MM.1S (cell line): ENCODE data around the gene SLC25A48.

ENCODE experiments used
- DNase-seq: peaks from one replicate; pipeline ENCODE4 v3.0.0-alpha.2; 2015
- H2AFZ ChIP-seq: fragments of 300-600 bp; sonication (generic); 2 replicates; pipeline ENCODE4 v1.6.0; 2016; ENCODE audit warnings: antibody characterized with exemption, low read length
- H3F3A ChIP-seq: fragments of 300-600 bp; sonication (generic); 2 replicates; pipeline ENCODE4 v1.6.1; 2016; ENCODE audit warnings: mild to moderate bottlenecking, antibody characterized with exemption, low read length, moderate library complexity, mixed read lengths; ENCODE audit not compliant: insufficient read depth
- H3K27ac ChIP-seq: fragments of 300-600 bp; sonication (generic); 2 replicates; pipeline ENCODE4 v1.5.1; 2016; ENCODE audit warnings: mild to moderate bottlenecking, low read length
- H3K27me3 ChIP-seq: fragments of 300-600 bp; sonication (generic); replicated peaks from 2 replicates; pipeline ENCODE4 v1.6.0; 2016; ENCODE audit warnings: low read length; ENCODE audit not compliant: insufficient read depth
- H3K36me3 ChIP-seq: fragments of 300-600 bp; sonication (generic); replicated peaks from 2 replicates; pipeline ENCODE4 v1.6.1; 2016; ENCODE audit warnings: mild to moderate bottlenecking, low read length, mixed read lengths; ENCODE audit not compliant: insufficient read depth
- H3K4me1 ChIP-seq: fragments of 300-600 bp; sonication (generic); 2 replicates; pipeline ENCODE4 v1.6.1; 2016; ENCODE audit warnings: low read length, mixed read lengths
- H3K4me2 ChIP-seq: fragments of 300-600 bp; sonication (generic); 2 replicates; pipeline ENCODE4 v1.6.0; 2016; ENCODE audit warnings: low read depth, low read length
- H3K4me3 ChIP-seq: fragments of 300-600 bp; sonication (generic); 2 replicates; pipeline ENCODE4 v1.5.1; 2016; ENCODE audit warnings: low read length, mixed read lengths
- H3K79me2 ChIP-seq: fragments of 300-600 bp; sonication (generic); 2 replicates; pipeline ENCODE4 v1.6.1; 2016; ENCODE audit warnings: mixed run types, low read length, mixed read lengths
- H3K9ac ChIP-seq: fragments of 300-600 bp; sonication (generic); 2 replicates; pipeline ENCODE4 v1.6.1; 2016; ENCODE audit warnings: low read length, mixed read lengths
- H3K9me2 ChIP-seq: fragments of 300-600 bp; sonication (generic); replicated peaks from 2 replicates; pipeline ENCODE4 v1.6.1; 2016; ENCODE audit warnings: mild to moderate bottlenecking, low read length, mixed read lengths; ENCODE audit not compliant: insufficient read depth
- H3K9me3 ChIP-seq: fragments of 300-600 bp; sonication (generic); replicated peaks from 2 replicates; pipeline ENCODE4 v1.6.1; 2016; ENCODE audit warnings: mild to moderate bottlenecking, low read length, mixed read lengths; ENCODE audit not compliant: insufficient read depth
- H4K20me1 ChIP-seq: fragments of 300-600 bp; sonication (generic); 2 replicates; pipeline ENCODE4 v1.6.1; 2016; ENCODE audit warnings: mild to moderate bottlenecking, low read length, moderate library complexity, mixed read lengths; ENCODE audit not compliant: insufficient read depth
- CTCF ChIP-seq: fragments of 300-600 bp; sonication (generic); IDR thresholded peaks from 2 replicates; pipeline ENCODE4 v1.5.1; 2016; ENCODE audit warnings: antibody characterized with exemption, low read length, mixed read lengths
- EZH2 ChIP-seq: fragments of 300-600 bp; sonication (generic); optimal IDR thresholded peaks from 2 replicates; pipeline ENCODE3; 2017; ENCODE audit warnings: low read depth, mild to moderate bottlenecking, antibody characterized with exemption, low read length, mixed read lengths
- EZH2phosphoT487 ChIP-seq: fragments of 300-600 bp; sonication (generic); IDR thresholded peaks from 2 replicates; pipeline ENCODE4 v1.6.1; 2018; ENCODE audit warnings: antibody characterized with exemption, low read length

The SLC25A48 gene

GRCh38 chr5:135814812-135815211 lies 19.7 kb upstream of the SLC25A48 start:
- H3K79me2 ChIP-seq = no peaks in the 10 kb centered on the region
- H3K4me2 ChIP-seq = no peak overlapping the region
- DNase-seq = no peak
- H3K9me2 ChIP-seq = no peaks in the 10 kb centered on the region
- H3K27ac ChIP-seq = no peak overlapping the region
- H3K4me3 ChIP-seq = no peak overlapping the region
- no peaks in the 10 kb centered on the region for H3K27me3 ChIP-seq
- H3K9me3 ChIP-seq = no peaks in the 10 kb centered on the region
- no peaks in the 10 kb centered on the region for H3K36me3 ChIP-seq
- no peak overlapping the region for H3K9ac ChIP-seq
- no peaks in the 10 kb centered on the region for H3K4me1 ChIP-seq
- H3F3A ChIP-seq = no peaks in the 10 kb centered on the region
- H4K20me1 ChIP-seq = no peaks in the 10 kb centered on the region
- no peak overlapping the region for H2AFZ ChIP-seq
- TF ChIP-seq EZH2phosphoT487 (no peak), EZH2 (no peak), CTCF (no peak)

GRCh38 chr5:135821061-135821801 lies 13.2 kb upstream of the SLC25A48 start:
- H2AFZ ChIP-seq = no peak overlapping the region
- H3F3A ChIP-seq = no peaks in the 10 kb centered on the region
- H3K4me3 ChIP-seq = no peak overlapping the region
- H3K27ac ChIP-seq = no peak overlapping the region
- no peaks in the 10 kb centered on the region for H3K27me3 ChIP-seq
- no peaks in the 10 kb centered on the region for H3K36me3 ChIP-seq
- H4K20me1 ChIP-seq = no peaks in the 10 kb centered on the region
- no peaks in the 10 kb centered on the region for H3K4me1 ChIP-seq
- no peaks in the 10 kb centered on the region for H3K9me2 ChIP-seq
- H3K9me3 ChIP-seq = no peaks in the 10 kb centered on the region
- TF ChIP-seq EZH2phosphoT487 (no peak), CTCF (no peak), EZH2 (no peak)
- H3K79me2 ChIP-seq = no peaks in the 10 kb centered on the region
- no peak for DNase-seq
- no peak overlapping the region for H3K9ac ChIP-seq
- H3K4me2 ChIP-seq = no peak overlapping the region

GRCh38 chr5:135821802-135822201 lies 12.7 kb upstream of the SLC25A48 start:
- Histone ChIP-seq H3K4me1 (no peaks in the 10 kb centered on the region), H4K20me1 (no peaks in the 10 kb centered on the region), H3K9me2 (no peaks in the 10 kb centered on the region), H3K4me3 (no peak overlapping the region), H3K27ac (no peak overlapping the region), H2AFZ (no peak overlapping the region), H3F3A (no peaks in the 10 kb centered on the region), H3K9ac (no peak overlapping the region), H3K9me3 (no peaks in the 10 kb centered on the region), H3K79me2 (no peaks in the 10 kb centered on the region), H3K36me3 (no peaks in the 10 kb centered on the region), H3K4me2 (no peak overlapping the region), H3K27me3 (no peaks in the 10 kb centered on the region)
- DNase-seq = no peak
- TF ChIP-seq EZH2 = no peak
- TF ChIP-seq EZH2phosphoT487 = no peak
- no peak for TF ChIP-seq CTCF
